Measurements from ENCODE around the gene ITK.

Gene ITK

DNA sequence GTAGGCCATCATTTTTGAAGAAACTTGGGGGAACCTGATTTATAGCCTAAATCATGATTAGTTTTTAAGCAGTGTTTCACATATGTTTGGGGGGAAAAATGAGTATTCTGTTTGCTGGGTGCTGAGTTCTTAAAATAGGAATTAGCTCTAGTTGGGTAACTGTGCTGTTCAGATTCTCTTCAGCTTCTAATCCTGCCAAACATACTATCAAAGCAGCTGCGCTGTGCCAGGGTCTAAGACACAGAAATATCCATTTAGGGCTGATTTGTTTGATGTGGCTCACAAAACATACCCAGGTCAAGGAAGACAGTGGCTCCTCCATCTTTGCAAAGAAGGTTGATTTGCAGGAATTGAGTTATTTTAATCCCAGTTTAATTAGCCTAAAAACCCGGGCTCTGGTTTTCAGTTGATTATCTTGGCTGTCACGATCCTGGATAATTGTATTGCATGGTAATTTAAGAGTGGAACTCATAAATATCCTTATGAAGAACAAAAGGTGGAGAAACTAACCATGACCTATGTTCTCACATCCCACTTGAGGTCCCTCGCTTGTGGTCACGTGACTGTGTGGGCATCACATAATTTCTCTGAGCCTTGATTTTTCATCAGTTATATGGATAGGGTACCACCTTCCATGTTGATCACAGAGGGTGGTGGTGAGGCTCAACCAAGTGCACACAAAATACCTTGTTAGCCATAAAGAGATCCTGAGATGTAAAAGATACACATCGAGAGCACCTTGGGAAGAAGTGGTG is 104.0 kb downstream of the ITK start:
- DNase-seq = no peak

DNA sequence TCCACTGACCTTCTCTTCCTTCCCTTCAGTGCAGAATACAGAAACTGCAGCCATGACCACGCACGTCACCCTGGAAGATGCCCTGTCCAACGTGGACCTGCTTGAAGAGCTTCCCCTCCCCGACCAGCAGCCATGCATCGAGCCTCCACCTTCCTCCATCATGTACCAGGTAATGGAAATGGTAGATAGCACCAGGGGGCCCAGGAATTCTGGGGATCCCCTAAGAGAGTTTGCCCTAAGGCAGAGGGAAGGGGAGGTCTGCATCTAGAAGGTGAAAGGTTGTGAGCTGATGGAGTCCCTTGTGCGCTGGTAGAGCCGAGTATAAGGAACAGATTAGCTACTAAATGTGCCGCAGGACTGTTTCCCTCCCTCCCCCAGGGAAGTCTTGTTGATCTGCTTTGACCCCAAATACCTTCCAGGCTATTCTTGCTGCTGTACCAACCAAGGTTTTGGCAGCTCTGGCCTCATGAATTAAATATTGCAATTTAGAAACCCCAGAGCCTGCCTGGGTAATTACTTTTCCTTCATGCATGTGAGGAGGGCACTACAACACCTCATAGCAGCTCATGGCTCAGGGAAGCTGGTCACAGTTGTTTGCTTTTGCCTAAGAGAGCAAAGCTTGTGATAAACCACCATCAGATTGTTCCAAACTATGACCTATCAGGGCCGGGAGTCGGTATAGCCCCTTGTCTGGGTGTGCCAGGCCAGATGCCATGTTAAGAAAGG is 104.8 kb downstream of the ITK start:
- no peak for DNase-seq

GRCh38 chr5:157286761-157287211 is 106.1 kb downstream of the ITK start:
- no peak for DNase-seq

GRCh38 chr5:157288405-157289163 is 107.9 kb downstream of the ITK start:
- DNase-seq = no peak

DNA sequence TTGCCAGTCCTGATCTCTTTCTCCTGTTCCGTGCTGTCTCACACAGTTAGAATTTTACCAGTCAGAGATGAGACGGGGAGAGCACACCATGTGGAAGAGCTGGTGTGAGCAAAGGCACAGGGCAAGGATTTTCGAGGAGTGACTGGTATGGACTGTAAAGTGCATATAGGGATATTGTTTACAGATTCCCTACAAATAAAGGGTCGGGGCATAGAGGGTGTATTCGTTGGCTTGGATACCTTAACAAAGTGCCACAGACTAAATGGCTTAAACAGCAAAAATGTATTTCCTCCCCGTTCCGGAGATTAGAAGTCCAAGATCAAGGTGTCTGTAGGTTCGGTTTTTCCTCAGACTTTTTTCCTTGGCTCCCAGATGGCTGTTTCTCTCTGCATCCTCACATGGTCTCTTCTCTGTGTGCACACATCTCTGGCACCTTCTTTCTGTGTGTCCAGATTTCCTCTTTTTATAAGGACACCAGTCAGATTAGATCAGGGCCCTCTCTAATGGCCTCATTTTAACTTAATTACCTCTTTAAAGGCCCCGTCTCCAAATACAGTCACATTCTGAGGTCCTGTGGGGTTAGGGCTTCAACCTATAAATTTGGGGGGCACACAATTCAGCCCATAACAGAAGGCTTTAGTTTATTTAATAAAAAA is 108.7 kb downstream of the ITK start:
- DNase-seq = no peak

- DNase-seq = no peak
Observed at GRCh38 chr5:157290156-157290980, 109.7 kb downstream of the ITK start.

DNA sequence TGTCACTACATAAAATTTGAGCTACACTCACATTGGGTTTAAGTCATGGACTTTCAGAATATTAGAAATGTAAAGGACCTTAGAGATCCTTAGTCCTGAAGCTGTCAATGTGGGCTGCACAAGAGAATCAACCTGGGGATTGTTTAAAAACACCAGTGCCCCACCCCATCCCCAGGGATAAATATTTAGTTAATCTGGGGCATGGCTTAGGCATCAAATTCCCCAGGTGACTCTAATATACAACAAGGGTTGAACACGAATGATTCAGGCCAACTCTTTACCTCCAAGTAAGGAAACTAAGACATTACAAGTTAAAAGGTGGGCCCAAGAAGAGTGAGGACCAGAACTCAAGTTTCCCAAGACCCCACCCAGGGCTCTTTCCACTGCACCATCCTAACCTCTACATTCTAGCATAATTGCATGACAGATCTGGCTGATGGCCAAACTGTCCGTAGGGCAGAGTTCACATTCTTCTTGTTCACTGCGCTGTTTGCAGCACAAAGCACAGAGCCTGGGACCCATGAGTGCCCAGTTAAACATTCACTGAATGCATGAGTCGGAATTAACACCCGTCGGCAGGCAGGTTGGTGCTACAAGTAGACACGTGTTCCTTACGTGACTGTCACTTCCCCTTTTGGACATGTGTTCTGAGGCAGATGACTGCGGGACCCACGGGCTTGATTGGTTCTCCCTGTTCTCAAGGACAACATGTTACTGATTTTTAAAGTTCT is 110.5 kb downstream of the ITK start:
- DNase-seq = peak; percentile 46

DNA sequence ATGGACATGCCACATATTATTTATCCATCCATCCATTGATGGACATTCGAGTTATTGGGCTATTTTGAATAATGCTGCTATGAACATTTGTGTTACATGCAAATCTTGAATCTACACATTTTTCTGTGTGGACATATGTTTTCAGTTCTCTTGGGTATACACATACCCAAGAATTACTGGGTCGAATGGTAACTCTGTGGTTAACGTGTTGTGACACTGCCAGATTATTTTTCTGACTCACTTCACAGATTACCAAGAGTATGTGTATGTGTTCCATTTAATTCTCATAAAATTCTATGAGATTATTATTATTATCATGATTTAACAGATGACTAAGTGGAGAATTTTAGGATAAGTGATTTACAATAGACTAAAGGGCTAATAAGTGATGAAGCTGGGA is 112.0 kb downstream of the ITK start:
- no peak for DNase-seq

DNA sequence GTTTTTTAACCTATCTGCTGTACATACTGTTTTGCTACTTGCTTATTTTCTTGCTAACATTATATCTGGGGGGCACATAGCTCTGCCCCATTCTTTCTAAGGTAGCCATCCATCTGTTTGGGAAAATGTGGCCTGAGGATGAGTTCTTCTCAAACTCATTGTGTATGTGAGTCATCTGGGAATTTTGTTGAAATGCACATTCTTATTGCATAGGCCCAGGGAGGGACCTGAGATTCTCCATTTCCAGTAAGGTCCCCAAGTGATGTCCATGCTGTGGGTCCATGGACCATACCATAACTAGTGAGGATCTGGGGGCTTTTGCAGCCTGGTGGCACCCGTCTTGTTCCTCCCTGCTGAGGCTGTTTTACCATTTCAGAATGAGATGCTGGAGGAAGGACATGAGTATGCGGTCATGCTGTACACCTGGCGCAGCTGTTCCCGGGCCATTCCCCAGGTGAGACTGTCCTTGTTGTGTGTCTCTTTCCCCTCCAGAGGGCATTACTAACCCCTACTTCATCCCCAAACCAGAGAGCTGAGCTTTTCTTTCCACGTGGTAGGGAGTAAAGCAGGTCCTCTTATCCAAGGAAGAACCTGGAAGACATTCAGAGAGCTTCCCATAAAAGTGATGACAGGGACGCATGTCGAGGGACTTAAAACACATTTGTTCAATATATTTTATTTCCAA is 113.9 kb downstream of the ITK start:
- no peak for DNase-seq

DNA sequence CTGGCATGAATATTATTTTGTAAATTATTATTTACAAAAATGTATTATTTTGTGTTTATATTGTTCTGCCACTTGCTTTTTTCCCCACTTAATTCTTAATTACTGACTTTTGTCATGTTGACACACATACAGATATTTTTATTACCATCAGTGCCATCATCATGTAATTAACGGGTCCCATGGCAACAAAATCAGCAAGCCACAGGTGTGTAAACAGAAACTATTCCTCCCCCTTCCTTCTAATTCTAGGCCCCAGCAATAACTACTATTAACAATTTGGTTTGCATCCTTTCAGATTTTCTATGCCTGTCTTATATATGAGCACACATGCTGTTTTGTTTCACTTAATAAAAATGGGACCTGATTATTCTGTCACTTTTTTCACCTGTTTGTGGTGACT is 114.6 kb downstream of the ITK start:
- DNase-seq = no peak

GRCh38 chr5:157300564-157300963 is 119.9 kb downstream of the ITK start:
- no peak for DNase-seq

DNA sequence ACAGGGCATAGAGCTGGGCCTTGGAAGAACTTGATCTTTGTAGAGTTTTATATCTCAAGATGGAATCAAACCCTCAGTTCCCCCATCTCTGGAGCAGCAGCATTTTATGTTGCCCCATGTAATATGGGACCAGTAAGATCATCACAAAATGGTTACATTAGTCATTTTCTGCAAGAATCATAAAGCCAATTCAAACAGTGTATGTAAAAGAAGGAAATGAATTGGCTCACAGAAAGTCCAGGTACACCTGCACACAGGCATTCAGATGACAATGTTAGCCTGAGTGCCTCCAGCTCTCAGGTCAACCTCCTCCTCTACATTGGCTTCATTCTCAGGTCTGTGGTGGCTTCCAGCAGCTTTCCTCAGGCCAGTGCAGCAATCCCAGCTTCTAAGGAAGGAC is 120.4 kb downstream of the ITK start:
- DNase-seq = no peak

GRCh38 chr5:157303023-157303422 is 122.4 kb downstream of the ITK start:
- DNase-seq = no peak

DNA sequence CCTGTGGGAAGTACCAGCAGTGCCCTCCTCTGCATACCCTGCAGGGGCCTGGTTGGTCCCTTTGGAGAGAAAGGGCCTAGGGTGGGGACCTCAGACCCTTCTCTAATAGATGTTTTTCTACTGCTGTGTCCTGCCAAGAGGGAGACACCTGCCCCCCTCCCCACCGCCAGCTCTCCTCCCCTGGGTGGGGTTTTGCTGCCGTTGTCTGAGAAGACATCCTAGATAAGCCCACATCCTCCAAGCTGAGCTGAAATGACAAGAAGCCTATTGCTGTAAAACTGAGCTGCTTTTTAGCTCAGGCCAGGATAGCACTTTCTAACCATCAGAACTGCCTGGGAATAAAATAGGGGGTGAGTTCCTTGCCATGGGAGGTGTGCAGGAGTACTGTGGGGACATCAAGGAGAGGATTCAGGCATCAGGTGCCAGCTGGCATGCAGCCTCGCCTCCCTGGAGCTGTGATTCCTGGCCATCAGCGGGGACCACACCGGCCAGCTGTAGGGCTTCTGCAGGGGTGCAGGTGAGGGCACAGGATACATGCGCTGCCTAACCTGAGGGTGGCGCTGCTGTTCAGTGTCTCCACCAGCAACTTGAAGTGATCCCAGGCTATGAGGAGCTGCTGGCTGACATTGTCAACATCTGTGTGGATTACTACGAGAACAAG is 123.2 kb downstream of the ITK start:
- DNase-seq = no peak
